Measurements from ENCODE around the gene JAZF1. TPM values are rescaled to one million over a fixed set of nuclear protein-coding genes. Genes with fewer than 3 reads are reported as not detected.

Gene JAZF1
- total RNA-seq, 1 experiment from 2014 or later: 14.2 TPM

- Mint-ChIP-seq H3K27ac (ENCODE audit: low read depth, unreplicated experiment) (no peak overlapping the region), H3K27me3 (ENCODE audit: insufficient read depth, unreplicated experiment) (no peaks in the 10 kb centered on the region), H3K4me3 (ENCODE audit: unreplicated experiment) (no peak overlapping the region), H3K36me3 (ENCODE audit: insufficient read depth, unreplicated experiment) (peaks cover 6% of the 10 kb centered on the region), H3K9me3 (ENCODE audit: unreplicated experiment) (no peaks in the 10 kb centered on the region), H3K4me1 (ENCODE audit: insufficient read depth, unreplicated experiment) (peaks cover 10% of the 10 kb centered on the region)
- CTCF ChIA-PET: no interaction called here
- intact Hi-C loops (cut with micrococcal nuclease): no loop called here
- DNase-seq (ENCODE audit: unreplicated experiment): no peak
- TF ChIP-seq CTCF (IDR thresholded peaks at IDR 0.05; ENCODE audit: unreplicated experiment): no peak
- POLR2A ChIA-PET: no interaction called here
- no TSS peak for BruUV-seq (replicated peaks)
Observed at GRCh38 chr7:28145931-28146330, 34.7 kb downstream of the JAZF1 start.

GRCh38 chr7:28145090-28145626 is 35.4 kb downstream of the JAZF1 start:
- no peaks in the 10 kb centered on the region for H3K9me3 Mint-ChIP-seq (ENCODE audit: unreplicated experiment)
- H3K4me3 Mint-ChIP-seq (ENCODE audit: unreplicated experiment): no peak overlapping the region
- no peaks in the 10 kb centered on the region for H3K27me3 Mint-ChIP-seq (ENCODE audit: insufficient read depth, unreplicated experiment)
- ChIA-PET CTCF (no interaction called here), POLR2A (interaction anchor here (0.6 kb wide), 1 partner anchor 1127 kb away, joined by 3 read pairs; no protein-coding TSS in a partner anchor)
- TF ChIP-seq CTCF (IDR thresholded peaks at IDR 0.05; ENCODE audit: unreplicated experiment): no peak
- intact Hi-C loops (cut with micrococcal nuclease): no loop called here
- DNase-seq (ENCODE audit: unreplicated experiment): no peak
- no TSS peak for BruUV-seq (replicated peaks)
- peaks cover 9% of the 10 kb centered on the region for H3K4me1 Mint-ChIP-seq (ENCODE audit: insufficient read depth, unreplicated experiment)
- H3K27ac Mint-ChIP-seq (ENCODE audit: low read depth, unreplicated experiment): no peak overlapping the region
- H3K36me3 Mint-ChIP-seq (ENCODE audit: insufficient read depth, unreplicated experiment): peaks cover 6% of the 10 kb centered on the region

GRCh38 chr7:28144266-28144665 is 36.3 kb downstream of the JAZF1 start:
- no peak for TF ChIP-seq CTCF (IDR thresholded peaks at IDR 0.05; ENCODE audit: unreplicated experiment)
- ChIA-PET POLR2A (interaction anchor here (0.8 to 1.2 kb wide), 2 partner anchors 10 to 17 kb away, joined by 3 to 6 read pairs; no protein-coding TSS in a partner anchor), CTCF (no interaction called here)
- no peaks in the 10 kb centered on the region for H3K27me3 Mint-ChIP-seq (ENCODE audit: insufficient read depth, unreplicated experiment)
- H3K36me3 Mint-ChIP-seq (ENCODE audit: insufficient read depth, unreplicated experiment): peaks cover 2% of the 10 kb centered on the region
- DNase-seq (ENCODE audit: unreplicated experiment): no peak
- peaks cover under 1% of the 10 kb centered on the region for H3K4me1 Mint-ChIP-seq (ENCODE audit: insufficient read depth, unreplicated experiment)
- H3K9me3 Mint-ChIP-seq (ENCODE audit: unreplicated experiment): no peaks in the 10 kb centered on the region
- no peak overlapping the region for H3K4me3 Mint-ChIP-seq (ENCODE audit: unreplicated experiment)
- H3K27ac Mint-ChIP-seq (ENCODE audit: low read depth, unreplicated experiment): no peak overlapping the region
- intact Hi-C loops (cut with micrococcal nuclease): no loop called here
- no TSS peak for BruUV-seq (replicated peaks)

- Mint-ChIP-seq H3K4me1 (ENCODE audit: insufficient read depth, unreplicated experiment) (no peaks in the 10 kb centered on the region), H3K27me3 (ENCODE audit: insufficient read depth, unreplicated experiment) (no peaks in the 10 kb centered on the region), H3K27ac (ENCODE audit: low read depth, unreplicated experiment) (no peak overlapping the region), H3K4me3 (ENCODE audit: unreplicated experiment) (no peak overlapping the region), H3K36me3 (ENCODE audit: insufficient read depth, unreplicated experiment) (no peaks in the 10 kb centered on the region), H3K9me3 (ENCODE audit: unreplicated experiment) (no peaks in the 10 kb centered on the region)
- no peak for DNase-seq (ENCODE audit: unreplicated experiment)
- CTCF ChIA-PET: no interaction called here
- intact Hi-C loops (cut with micrococcal nuclease): no loop called here
- POLR2A ChIA-PET: no interaction called here
- TF ChIP-seq CTCF (IDR thresholded peaks at IDR 0.05; ENCODE audit: unreplicated experiment): no peak
- BruUV-seq (replicated peaks): no TSS peak
Observed at GRCh38 chr7:28142650-28143049, 37.9 kb downstream of the JAZF1 start.

All from MCF 10A (cell line).